GM12801 (cell line): ENCODE data around the gene FAH.

Source experiments
- TF ChIP-seq, protein P1 (sequence below): IDR thresholded peaks from one replicate; pipeline ENCODE4 v1.5.1; 2011; ENCODE audit warnings: control low read depth; ENCODE audit not compliant: insufficient read length; ENCODE audit errors: extremely low read depth

FAH gene

DNA sequence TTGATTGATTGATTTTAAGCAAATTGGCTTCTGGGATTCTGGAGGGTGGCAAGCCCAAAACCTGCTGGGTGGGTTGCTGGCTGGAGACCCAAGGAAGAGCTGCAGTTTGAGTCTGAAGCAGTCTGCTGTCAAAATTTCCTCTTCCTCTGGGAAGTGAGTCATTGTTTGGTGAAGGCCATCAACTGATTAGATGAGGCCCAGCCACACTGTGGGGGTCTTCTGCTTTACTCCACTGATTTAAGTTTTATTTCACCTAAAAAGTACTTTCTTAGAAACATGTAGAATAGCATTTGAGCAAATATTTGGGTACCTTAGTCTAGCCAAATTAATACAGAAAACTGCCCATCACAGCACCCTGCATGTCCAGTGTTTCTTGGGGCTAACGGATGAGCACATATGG is 33.8 kb downstream of the FAH start:
- TF ChIP-seq, protein P1, sequence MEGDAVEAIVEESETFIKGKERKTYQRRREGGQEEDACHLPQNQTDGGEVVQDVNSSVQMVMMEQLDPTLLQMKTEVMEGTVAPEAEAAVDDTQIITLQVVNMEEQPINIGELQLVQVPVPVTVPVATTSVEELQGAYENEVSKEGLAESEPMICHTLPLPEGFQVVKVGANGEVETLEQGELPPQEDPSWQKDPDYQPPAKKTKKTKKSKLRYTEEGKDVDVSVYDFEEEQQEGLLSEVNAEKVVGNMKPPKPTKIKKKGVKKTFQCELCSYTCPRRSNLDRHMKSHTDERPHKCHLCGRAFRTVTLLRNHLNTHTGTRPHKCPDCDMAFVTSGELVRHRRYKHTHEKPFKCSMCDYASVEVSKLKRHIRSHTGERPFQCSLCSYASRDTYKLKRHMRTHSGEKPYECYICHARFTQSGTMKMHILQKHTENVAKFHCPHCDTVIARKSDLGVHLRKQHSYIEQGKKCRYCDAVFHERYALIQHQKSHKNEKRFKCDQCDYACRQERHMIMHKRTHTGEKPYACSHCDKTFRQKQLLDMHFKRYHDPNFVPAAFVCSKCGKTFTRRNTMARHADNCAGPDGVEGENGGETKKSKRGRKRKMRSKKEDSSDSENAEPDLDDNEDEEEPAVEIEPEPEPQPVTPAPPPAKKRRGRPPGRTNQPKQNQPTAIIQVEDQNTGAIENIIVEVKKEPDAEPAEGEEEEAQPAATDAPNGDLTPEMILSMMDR: no peak

DNA sequence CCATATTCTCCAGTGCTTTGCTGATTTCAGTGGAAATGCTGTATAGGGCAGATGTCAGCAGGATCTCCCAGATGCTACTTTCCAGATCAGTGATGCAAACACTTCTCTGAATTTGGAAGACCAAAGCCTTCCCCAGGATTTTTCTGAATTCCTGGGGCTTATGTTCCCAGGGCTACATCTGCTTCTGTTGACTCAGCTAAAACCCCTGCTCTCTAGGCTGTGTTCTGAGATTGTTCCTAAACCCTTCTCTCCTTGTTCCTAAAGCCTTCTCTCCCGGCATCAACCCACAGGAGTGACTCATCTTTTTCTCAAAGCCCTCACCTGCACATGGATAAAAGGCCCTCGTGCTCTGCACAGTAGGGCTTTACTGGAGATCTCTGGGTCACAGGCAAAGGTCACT is 35.5 kb downstream of the FAH start:
- TF ChIP-seq, protein P1: no peak

DNA sequence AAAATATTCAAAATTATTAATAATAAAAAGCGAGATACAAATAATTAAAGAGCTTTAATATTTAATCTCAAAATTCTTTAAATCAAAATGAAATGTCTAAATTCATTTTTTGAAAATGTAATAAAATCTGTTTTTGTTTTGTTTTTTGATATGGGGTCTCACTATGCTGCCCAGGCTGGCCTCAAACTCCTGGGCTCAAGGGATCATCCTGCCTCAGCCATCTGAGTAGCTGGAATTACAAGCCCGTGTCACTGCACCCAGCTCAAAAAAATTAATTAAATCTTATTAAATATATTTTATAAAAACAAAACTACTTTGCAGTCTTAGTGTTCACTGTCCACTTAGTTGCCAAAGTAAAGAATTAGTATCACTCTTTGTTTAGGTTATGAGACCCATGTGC is 38.4 kb downstream of the FAH start:
- TF ChIP-seq, protein P1: no peak

DNA sequence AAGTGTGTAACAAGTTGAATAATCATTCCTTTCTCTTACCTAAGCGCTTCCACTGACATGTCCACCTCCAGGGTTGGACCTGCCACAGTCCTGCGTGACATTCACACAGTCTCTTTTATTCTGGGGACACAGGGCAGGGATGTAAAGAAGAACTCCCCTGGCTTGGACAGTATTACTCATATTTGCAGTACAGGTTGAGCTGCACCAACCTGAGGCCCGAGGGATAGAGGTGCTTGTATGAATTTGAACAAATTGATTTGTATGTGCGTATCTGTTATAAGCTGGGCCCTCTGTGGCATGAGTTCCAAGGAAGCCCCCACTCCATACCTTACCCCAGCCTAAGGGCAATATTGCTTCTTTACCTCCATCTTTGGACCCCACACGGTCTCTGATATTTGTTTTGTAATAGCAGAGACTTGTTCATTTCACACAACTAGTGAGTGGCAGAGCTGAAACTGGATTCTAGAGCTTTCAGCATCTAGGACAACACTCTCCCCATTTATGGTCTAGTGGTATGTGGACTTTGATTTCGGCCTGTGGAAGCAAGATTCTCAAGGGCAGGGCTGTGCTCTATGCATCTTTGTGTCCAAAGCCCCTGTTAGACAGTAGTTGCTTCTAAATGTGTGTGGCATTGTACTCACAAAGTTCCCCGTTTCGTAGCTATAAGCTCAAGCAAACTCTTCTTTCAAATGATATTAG is 39.2 kb downstream of the FAH start:
- TF ChIP-seq, protein P1: no peak

DNA sequence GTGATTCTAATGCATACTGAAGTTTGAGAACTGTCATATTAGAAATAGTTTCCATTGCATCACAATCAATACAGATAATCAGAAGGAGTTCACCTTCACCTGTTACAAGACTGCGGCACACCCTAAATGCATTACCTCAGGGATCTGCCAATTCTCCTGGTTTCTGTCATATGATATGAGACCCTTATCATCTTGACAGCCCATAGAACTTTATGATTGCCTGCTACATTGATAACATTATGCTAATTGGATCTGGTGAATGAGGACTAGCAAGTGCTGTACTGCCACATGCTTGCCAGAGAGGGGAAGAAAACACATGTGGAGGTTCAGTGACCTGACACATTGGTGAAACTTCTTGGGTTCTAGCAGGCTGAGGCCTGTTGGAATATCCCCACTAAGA is 41.4 kb downstream of the FAH start:
- TF ChIP-seq, protein P1: no peak

DNA sequence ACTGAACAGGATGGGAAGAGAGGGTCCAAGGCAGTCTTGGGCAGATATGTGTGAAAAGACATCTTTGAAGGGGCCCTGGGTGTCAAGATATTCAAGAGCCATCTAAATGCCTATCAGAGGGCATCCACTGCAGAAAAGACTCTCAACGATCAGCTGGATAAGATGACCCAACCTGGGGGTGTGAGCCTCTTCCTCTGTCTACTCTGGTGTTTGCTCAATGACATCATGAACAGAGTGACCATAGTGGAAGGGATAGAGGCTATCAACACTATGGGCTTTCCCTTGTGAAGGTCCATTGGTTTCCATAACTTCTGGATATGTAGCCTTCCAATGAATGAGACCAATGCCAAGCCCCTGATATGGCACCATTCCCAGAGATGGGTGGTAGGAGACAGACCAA is 42.1 kb downstream of the FAH start:
- TF ChIP-seq, protein P1: no peak

DNA sequence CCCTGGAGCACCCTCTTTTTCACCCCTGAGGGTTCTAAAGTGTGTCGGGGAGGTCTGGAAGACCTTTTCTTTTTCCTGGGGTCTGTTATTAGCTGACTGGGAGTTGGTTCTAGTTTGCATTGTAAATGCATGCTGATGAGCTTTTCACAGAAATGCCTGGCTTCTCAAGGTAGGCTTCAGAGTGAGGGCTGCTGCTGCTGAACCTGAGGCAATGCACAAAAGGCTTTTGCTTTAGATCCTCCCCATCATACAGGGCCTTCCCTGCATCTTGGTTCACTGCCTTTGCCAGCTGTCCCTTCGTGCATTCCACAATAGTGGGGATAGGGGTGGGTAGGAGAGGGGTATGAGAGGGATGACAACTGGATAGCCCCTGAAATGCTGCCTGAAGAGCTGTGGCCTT is 46.6 kb downstream of the FAH start:
- TF ChIP-seq, protein P1: no peak
